Peyer's patch (tissue), 4 donors: ENCODE results near the gene PPP2R3A. TPM values are rescaled to one million over a fixed set of nuclear protein-coding genes. Genes with fewer than 3 reads are reported as not detected.
A peak's percentile ranks its signal among the peaks of the same experiment; 100 is the strongest.

ENCODE experiments used
- DNase-seq, 3 donors: peaks; one replicate each; pipeline ENCODE4 v3.0.0-alpha.2; 2017 to 2019
- H3K27ac ChIP-seq, 4 donors: fragments of 200-600 bp; sonication (generic); one replicate each; pipeline ENCODE4 v1.5.1; 2016 to 2019
- H3K27me3 ChIP-seq, 2 donors: fragments of 200-600 bp; sonication (generic); one replicate each; pipeline ENCODE4 v1.5.1; 2019
- H3K36me3 ChIP-seq, 3 donors: fragments of 200-600 bp; sonication (generic); one replicate each; pipeline ENCODE4 v1.5.1; 2016 to 2019
- H3K4me1 ChIP-seq, 4 donors: fragments of 200-600 bp; sonication (generic); one replicate each; pipeline ENCODE4 v1.5.1; 2016 to 2019
- H3K4me3 ChIP-seq, 4 donors: fragments of 200-600 bp; sonication (generic); 1 replicate in 3 of 4; 2 replicates in 1 of 4; pipeline ENCODE4 v1.5.1; 2016 to 2019; ENCODE audit warnings: mild to moderate bottlenecking in 1 of 4
- H3K9me3 ChIP-seq, 4 donors: fragments of 200-600 bp; sonication (generic); one replicate each; pipeline ENCODE4 v1.5.1; 2016 to 2019; ENCODE audit warnings: mild to moderate bottlenecking in 1 of 4
- CTCF ChIP-seq, 6 experiments: fragments of 450-650 bp in 4 of 6; fragments of 200-600 bp in 2 of 6; sonication (generic) in 1 of 6; IDR thresholded peaks; one replicate each; pipeline ENCODE4 v1.5.1; 2017 to 2019; ENCODE audit warnings: antibody characterized with exemption in 6 of 6, mild to moderate bottlenecking in 3 of 6, moderate library complexity in 1 of 6
- POLR2A ChIP-seq, 2 donors: fragments of 450-650 bp; IDR thresholded peaks; one replicate each; pipeline ENCODE4 v1.5.1; 2017; ENCODE audit warnings: antibody characterized with exemption in 2 of 2, mild to moderate bottlenecking in 2 of 2, moderate library complexity in 2 of 2
- total RNA-seq, 4 donors: library from RNA; depleted of rRNA; stranded (reverse); fragments of >200 nt; gene quantifications; one replicate each; pipeline ENCODE4 v1.1.0, GENCODE V29; 2016

PPP2R3A gene
- total RNA-seq = 10 to 100 TPM in 3 of 4 donors, 1 to 10 TPM in 1; 6.6 to 27.1 (median 21.9) TPM

DNA sequence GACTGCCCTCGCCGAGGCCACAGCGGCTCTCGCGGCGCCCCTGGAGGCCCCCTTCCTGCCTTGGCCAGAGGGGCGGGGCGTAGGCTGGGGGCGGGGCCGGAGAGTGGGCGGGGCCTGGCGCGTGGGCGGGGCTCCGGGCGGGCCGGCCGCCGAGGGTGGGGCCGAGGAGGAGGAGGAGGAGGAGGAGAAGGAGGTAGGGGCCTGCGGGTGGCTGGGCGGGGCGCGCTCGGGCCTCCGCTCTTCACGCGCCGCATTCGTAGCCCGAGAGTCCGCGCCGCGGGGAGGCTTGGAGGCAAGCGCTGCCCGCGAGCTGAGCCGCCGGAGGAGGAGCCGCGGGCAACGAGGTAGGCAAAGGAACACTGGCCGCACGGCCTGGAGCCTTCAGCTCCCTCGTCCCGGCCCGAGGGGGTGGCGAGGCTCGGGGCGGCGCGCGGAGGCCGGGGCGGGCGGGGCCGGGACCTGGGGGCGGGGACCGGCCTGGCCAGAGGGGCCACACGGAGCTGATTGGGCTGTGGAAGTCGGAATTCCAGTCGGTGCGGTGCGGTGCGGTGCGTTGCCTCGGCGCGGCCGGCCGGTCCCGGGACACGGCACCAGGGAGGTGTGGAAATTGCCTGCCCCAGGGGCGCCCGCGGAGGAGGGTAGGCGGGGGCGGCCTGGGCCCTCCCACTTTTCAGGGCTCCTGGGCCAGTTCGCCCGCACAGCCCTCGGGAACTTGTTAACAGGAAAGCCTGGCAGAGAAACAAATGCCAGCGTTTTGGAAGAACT is at the start of gene PPP2R3A:
PPP2R3A (plus strand) TSS at position 223 of the 765 bp plus-strand sequence. CDS start 35,771 bp downstream, outside the sequence.
- H3K4me1 ChIP-seq = peaks cover 0 to 22% (median 4%) of the 10 kb centered on the region in 4 donors

GRCh38 chr3:135916310-135916709 is 49.2 kb upstream of the PPP2R3A start:
- H3K36me3 ChIP-seq = no peaks in the 10 kb centered on the region
- no peaks in the 10 kb centered on the region for H3K9me3 ChIP-seq
- no peak for DNase-seq
- H3K27ac ChIP-seq = no peak overlapping the region
- TF ChIP-seq POLR2A (IDR thresholded peaks at IDR 0.05) (no peak), CTCF (IDR thresholded peaks at IDR 0.05) (no peak)
- H3K4me3 ChIP-seq = no peak overlapping the region
- no peaks in the 10 kb centered on the region for H3K27me3 ChIP-seq
- no peaks in the 10 kb centered on the region for H3K4me1 ChIP-seq

More for the DNA sequence above, at the start of gene PPP2R3A:
- DNase-seq = peak; percentile 36 to 94 (median 84)
- Histone ChIP-seq H3K27ac (peak within 1 kb of the TSS; percentile 66 to 92 (median 86)), H3K27me3 (no peaks in the 10 kb centered on the region), H3K9me3 (no peaks in the 10 kb centered on the region), H3K36me3 (no peaks in the 10 kb centered on the region), H3K4me3 (peak within 1 kb of the TSS; percentile 51 to 80 (median 70))
- TF ChIP-seq POLR2A (IDR thresholded peaks at IDR 0.05) (peak; percentile 46 to 56), CTCF (IDR thresholded peaks at IDR 0.05) (no peak)

- TF ChIP-seq CTCF (IDR thresholded peaks at IDR 0.05) (no peak), POLR2A (IDR thresholded peaks at IDR 0.05) (no peak)
- no peak for DNase-seq
- no peaks in the 10 kb centered on the region for H3K9me3 ChIP-seq
Observed at GRCh38 chr3:135917076-135917475, 48.5 kb upstream of the PPP2R3A start.

GRCh38 chr3:135917927-135918597 is 47.5 kb upstream of the PPP2R3A start:
- no peaks in the 10 kb centered on the region for H3K9me3 ChIP-seq
- no peaks in the 10 kb centered on the region for H3K4me1 ChIP-seq
- H3K27me3 ChIP-seq = no peaks in the 10 kb centered on the region
- DNase-seq = no peak
- TF ChIP-seq POLR2A (IDR thresholded peaks at IDR 0.05) (no peak), CTCF (IDR thresholded peaks at IDR 0.05) (no peak)
- H3K27ac ChIP-seq = no peak overlapping the region
- H3K36me3 ChIP-seq = no peaks in the 10 kb centered on the region
- no peak overlapping the region for H3K4me3 ChIP-seq

More at GRCh38 chr3:135917076-135917475, 48.5 kb upstream of the PPP2R3A start:
- Histone ChIP-seq H3K4me3 (no peak overlapping the region), H3K4me1 (no peaks in the 10 kb centered on the region), H3K36me3 (no peaks in the 10 kb centered on the region), H3K27ac (no peak overlapping the region), H3K27me3 (no peaks in the 10 kb centered on the region)

GRCh38 chr3:135918600-135918999 is 46.9 kb upstream of the PPP2R3A start:
- no peaks in the 10 kb centered on the region for H3K36me3 ChIP-seq
- no peak overlapping the region for H3K27ac ChIP-seq
- no peaks in the 10 kb centered on the region for H3K27me3 ChIP-seq
- no peaks in the 10 kb centered on the region for H3K4me1 ChIP-seq
- DNase-seq = no peak
- H3K4me3 ChIP-seq = no peak overlapping the region
- no peaks in the 10 kb centered on the region for H3K9me3 ChIP-seq
- TF ChIP-seq POLR2A (IDR thresholded peaks at IDR 0.05) (no peak), CTCF (IDR thresholded peaks at IDR 0.05) (peak in 5 of 6 experiments; percentile 6 to 54 (median 50))
